Activated naive CD4-positive, alpha-beta T cell treated with anti-CD3 and anti-CD28 coated beads, Interleukin-2, amount 10 ng/mL, durations not matched to agents 7 days and 5 days (primary cell): ENCODE measurements around the gene FCER2.

Source experiments
- CTCF ChIA-PET: fragments of 350-600 bp; sonication (Branson Sonifier 250); formaldehyde crosslinking; loops from one replicate; lab custom pipeline; 2021; ENCODE audit warnings: antibody characterized with exemption; lab: Charles Lee
- DNase-seq: peaks from one replicate; pipeline ENCODE4 v3.0.0-alpha.2; 2020
- H3K27ac Mint-ChIP-seq: one replicate; pipeline ENCODE4 v1.8.0; 2021; ENCODE audit warnings: mild to moderate bottlenecking, moderate library complexity, mixed read lengths
- H3K27me3 Mint-ChIP-seq: one replicate; pipeline ENCODE4 v1.8.0; 2021; ENCODE audit warnings: mild to moderate bottlenecking, mixed read lengths
- H3K36me3 Mint-ChIP-seq: one replicate; pipeline ENCODE4 v1.8.0; 2021; ENCODE audit warnings: mixed read lengths
- H3K4me1 Mint-ChIP-seq: one replicate; pipeline ENCODE4 v1.8.0; 2021; ENCODE audit warnings: mixed read lengths
- H3K4me3 Mint-ChIP-seq: one replicate; pipeline ENCODE4 v1.8.0; 2021; ENCODE audit warnings: mild to moderate bottlenecking, moderate library complexity, mixed read lengths
- H3K9me3 Mint-ChIP-seq: one replicate; pipeline ENCODE4 v1.8.0; 2021; ENCODE audit warnings: mixed read lengths

The FCER2 gene

DNA sequence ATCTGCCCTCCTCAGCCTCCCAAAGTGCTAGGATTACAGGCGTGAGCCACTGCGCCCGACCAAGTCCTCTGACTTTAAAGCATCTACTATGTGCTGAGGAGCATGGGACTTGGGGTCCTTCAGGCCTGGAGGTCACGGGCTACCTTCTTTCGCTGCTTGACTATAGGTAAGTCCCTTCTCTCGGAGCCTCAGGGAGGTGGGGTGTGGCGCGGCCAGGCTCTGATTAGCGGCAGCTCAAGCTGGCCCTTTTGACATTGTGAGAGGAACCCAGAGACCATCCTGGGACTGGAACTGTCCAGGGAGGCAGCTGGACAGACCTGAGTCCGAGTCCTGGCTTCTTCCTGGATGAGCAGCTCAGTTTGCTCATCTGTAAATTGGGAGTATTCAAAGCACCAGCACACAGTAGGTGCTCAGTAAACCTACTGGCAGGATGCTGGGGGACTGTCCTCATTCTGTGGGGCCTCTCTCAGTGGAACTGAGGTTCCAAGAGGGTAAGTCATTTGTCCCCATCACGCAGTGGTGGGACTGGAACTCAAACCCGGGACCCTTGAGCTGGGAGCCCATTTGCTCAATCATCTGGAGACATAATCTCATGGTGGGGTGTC lies 780 bp downstream of the FCER2 start:
- Mint-ChIP-seq H3K9me3 (no peaks in the 10 kb centered on the region), H3K4me3 (no peak overlapping the region), H3K4me1 (peaks cover 25% of the 10 kb centered on the region), H3K27ac (no peak overlapping the region), H3K27me3 (peaks cover 76% of the 10 kb centered on the region), H3K36me3 (no peaks in the 10 kb centered on the region)
- DNase-seq = no peak
- CTCF ChIA-PET = interaction anchor here (1.9 kb wide), 1 partner anchor 21 kb away, joined by 5 read pairs; the partner anchor contains the start of gene TRAPPC5

- Mint-ChIP-seq H3K27me3 (peaks cover 68% of the 10 kb centered on the region), H3K4me1 (peaks cover 10% of the 10 kb centered on the region), H3K9me3 (no peaks in the 10 kb centered on the region)
Observed at GRCh38 chr19:7699417-7700401, 2.2 kb downstream of the FCER2 start.

DNA sequence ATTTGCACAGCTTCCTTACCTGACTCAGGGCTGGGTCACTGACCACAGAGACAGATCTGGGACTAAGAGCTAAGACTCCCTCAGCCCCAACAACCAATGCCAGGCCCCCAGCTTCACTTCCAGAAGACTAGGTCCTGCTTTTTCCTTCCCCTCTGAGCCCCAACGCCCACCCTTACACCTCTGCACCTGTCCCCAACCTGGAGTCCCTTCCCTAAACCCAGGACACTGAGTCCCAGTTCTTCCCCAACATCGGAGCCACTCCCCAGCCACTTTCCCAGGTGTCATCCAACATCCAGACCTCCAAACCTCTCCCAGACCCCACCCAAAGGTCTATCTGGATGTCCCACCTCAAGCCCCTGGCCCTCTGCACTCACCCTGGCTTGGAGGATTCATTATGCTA lies 2.9 kb downstream of the FCER2 start:
- no peaks in the 10 kb centered on the region for H3K9me3 Mint-ChIP-seq
- no peaks in the 10 kb centered on the region for H3K36me3 Mint-ChIP-seq
- DNase-seq = no peak
- no peak overlapping the region for H3K4me3 Mint-ChIP-seq
- H3K4me1 Mint-ChIP-seq = peaks cover 3% of the 10 kb centered on the region
- H3K27me3 Mint-ChIP-seq = peaks cover 63% of the 10 kb centered on the region
- CTCF ChIA-PET = interaction anchor here (1.5 kb wide), 1 partner anchor 18 kb away, joined by 3 read pairs; the partner anchor contains the start of gene TRAPPC5
- H3K27ac Mint-ChIP-seq = no peak overlapping the region

More at GRCh38 chr19:7699417-7700401, 2.2 kb downstream of the FCER2 start:
- no peak for DNase-seq
- CTCF ChIA-PET = interaction anchor here (1.9 kb wide), 1 partner anchor 19 kb away, joined by 5 read pairs; the partner anchor contains the start of gene TRAPPC5
- H3K36me3 Mint-ChIP-seq = no peaks in the 10 kb centered on the region
- H3K27ac Mint-ChIP-seq = no peak overlapping the region
- H3K4me3 Mint-ChIP-seq = no peak overlapping the region

- Mint-ChIP-seq H3K9me3 (no peaks in the 10 kb centered on the region), H3K36me3 (no peaks in the 10 kb centered on the region), H3K4me3 (no peak overlapping the region), H3K4me1 (no peaks in the 10 kb centered on the region), H3K27me3 (peaks cover 59% of the 10 kb centered on the region), H3K27ac (no peak overlapping the region)
- no peak for DNase-seq
- CTCF ChIA-PET = interaction anchor here (1.5 kb wide), 1 partner anchor 18 kb away, joined by 3 read pairs; the partner anchor contains the start of gene TRAPPC5
Observed at GRCh38 chr19:7698583-7698982, 3.3 kb downstream of the FCER2 start.

- peaks cover 52% of the 10 kb centered on the region for H3K27me3 Mint-ChIP-seq
- H3K4me3 Mint-ChIP-seq = no peak overlapping the region
- no peak for DNase-seq
- no peak overlapping the region for H3K27ac Mint-ChIP-seq
- H3K4me1 Mint-ChIP-seq = no peaks in the 10 kb centered on the region
- CTCF ChIA-PET = interaction anchor here (1.5 kb wide), 1 partner anchor 17 kb away, joined by 3 read pairs; the partner anchor contains the start of gene TRAPPC5
- H3K36me3 Mint-ChIP-seq = no peaks in the 10 kb centered on the region
- no peaks in the 10 kb centered on the region for H3K9me3 Mint-ChIP-seq
Observed at GRCh38 chr19:7697721-7698287, 4.1 kb downstream of the FCER2 start.

GRCh38 chr19:7694499-7694898 lies 7.4 kb downstream of the FCER2 start:
- H3K4me3 Mint-ChIP-seq = no peak overlapping the region
- H3K27ac Mint-ChIP-seq = no peak overlapping the region
- H3K36me3 Mint-ChIP-seq = no peaks in the 10 kb centered on the region
- no peaks in the 10 kb centered on the region for H3K4me1 Mint-ChIP-seq
- H3K27me3 Mint-ChIP-seq = peaks cover 27% of the 10 kb centered on the region
- CTCF ChIA-PET = interaction anchor here (0.6 kb wide), 1 partner anchor 197 kb away, joined by 3 read pairs; no protein-coding TSS in a partner anchor
- DNase-seq = no peak
- H3K9me3 Mint-ChIP-seq = no peaks in the 10 kb centered on the region

DNA sequence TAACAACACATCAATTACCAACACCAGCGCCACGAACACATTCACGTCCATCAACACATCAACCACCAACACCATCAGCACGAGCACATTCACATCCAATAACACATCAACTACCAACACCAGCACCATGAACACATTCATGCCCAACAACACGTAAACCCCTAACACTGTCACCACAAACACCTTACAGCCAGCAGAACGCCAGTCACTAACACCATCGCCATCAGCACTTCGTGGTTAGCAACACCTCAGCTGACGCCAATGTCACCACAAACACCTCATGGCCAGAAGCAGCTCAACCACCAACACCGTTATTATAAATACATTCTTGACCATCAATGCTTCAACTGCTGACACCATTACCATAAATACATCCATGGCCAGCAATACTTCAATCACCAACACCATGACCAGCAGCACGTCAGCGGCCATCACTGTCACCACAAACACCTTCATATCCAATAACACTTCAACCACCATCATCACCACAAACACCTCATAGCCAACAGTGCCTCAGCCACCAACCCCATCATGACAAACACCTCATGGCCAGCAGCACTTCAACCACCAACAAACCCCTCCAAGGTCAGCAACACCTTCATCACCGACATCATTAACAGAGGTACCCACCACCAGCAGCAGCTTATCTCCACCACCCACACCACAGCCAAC lies 9.4 kb downstream of the FCER2 start:
- no peaks in the 10 kb centered on the region for H3K36me3 Mint-ChIP-seq
- H3K4me1 Mint-ChIP-seq = no peaks in the 10 kb centered on the region
- no peak for DNase-seq
- H3K4me3 Mint-ChIP-seq = no peak overlapping the region
- peaks cover 15% of the 10 kb centered on the region for H3K27me3 Mint-ChIP-seq
- CTCF ChIA-PET = no interaction called here
- H3K9me3 Mint-ChIP-seq = no peaks in the 10 kb centered on the region
- no peak overlapping the region for H3K27ac Mint-ChIP-seq

- CTCF ChIA-PET = no interaction called here
- no peak overlapping the region for H3K4me3 Mint-ChIP-seq
- H3K27me3 Mint-ChIP-seq = peaks cover 5% of the 10 kb centered on the region
- H3K36me3 Mint-ChIP-seq = no peaks in the 10 kb centered on the region
- H3K4me1 Mint-ChIP-seq = no peaks in the 10 kb centered on the region
- no peak for DNase-seq
- no peaks in the 10 kb centered on the region for H3K9me3 Mint-ChIP-seq
- no peak overlapping the region for H3K27ac Mint-ChIP-seq
Observed at GRCh38 chr19:7691497-7691896, 10.4 kb downstream of the FCER2 start.

DNA sequence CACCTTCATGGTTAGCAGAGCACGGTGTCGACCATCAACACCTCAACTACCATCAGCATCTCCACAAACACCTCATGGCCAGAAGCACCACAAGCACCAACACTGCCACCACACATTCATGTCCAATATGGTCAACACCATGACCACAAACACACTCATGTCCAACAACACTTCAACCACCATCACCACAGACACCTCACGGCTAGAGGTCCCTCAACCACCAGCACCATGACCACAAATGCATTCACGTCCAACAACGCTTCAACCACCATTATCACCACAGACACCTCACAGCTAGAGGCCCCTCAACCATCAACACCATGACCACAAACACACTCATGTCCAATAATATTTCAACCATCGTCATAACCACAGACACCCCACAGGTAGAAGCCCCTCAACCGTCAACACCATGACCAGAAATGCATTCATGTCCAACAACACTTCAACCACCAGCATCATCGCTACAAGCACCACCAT lies 11.1 kb downstream of the FCER2 start:
- DNase-seq = no peak
- Mint-ChIP-seq H3K27me3 (peaks cover 4% of the 10 kb centered on the region), H3K9me3 (no peaks in the 10 kb centered on the region), H3K27ac (no peak overlapping the region), H3K36me3 (no peaks in the 10 kb centered on the region), H3K4me3 (no peak overlapping the region), H3K4me1 (no peaks in the 10 kb centered on the region)
- CTCF ChIA-PET = interaction anchor here (1.3 kb wide), 1 partner anchor 10 kb away, joined by 4 read pairs; the partner anchor contains the start of gene TRAPPC5

- CTCF ChIA-PET = no interaction called here
- DNase-seq = no peak
- Mint-ChIP-seq H3K27ac (no peak overlapping the region), H3K9me3 (no peaks in the 10 kb centered on the region), H3K27me3 (peaks cover 4% of the 10 kb centered on the region), H3K36me3 (no peaks in the 10 kb centered on the region), H3K4me1 (no peaks in the 10 kb centered on the region), H3K4me3 (no peak overlapping the region)
Observed at GRCh38 chr19:7689165-7689564, 12.8 kb downstream of the FCER2 start.

DNA sequence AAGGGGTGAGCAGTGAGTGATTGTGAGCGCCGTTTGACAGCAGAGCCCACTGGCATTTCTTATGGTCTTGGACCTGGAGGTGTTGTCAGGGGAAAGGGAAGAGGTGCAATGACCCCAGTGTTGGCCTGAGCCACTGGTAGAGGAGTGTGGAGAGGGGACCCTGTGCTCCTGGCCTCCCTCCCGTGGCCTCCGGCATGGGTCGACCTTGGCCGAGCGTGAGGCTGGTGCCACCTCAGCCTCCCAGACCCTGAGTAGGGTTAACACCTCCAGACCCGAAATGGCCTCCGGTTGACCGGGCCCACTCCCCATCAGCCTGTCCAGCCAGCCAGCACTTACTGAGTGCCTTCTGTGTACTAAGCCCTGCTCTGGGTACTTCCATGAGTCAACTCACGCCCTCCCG lies 14.8 kb downstream of the FCER2 start:
- Mint-ChIP-seq H3K27ac (no peak overlapping the region), H3K4me1 (no peaks in the 10 kb centered on the region), H3K27me3 (peaks cover 4% of the 10 kb centered on the region), H3K9me3 (no peaks in the 10 kb centered on the region), H3K4me3 (no peak overlapping the region), H3K36me3 (peaks cover 9% of the 10 kb centered on the region)
- CTCF ChIA-PET = no interaction called here
- no peak for DNase-seq

- no peak overlapping the region for H3K4me3 Mint-ChIP-seq
- H3K27ac Mint-ChIP-seq = no peak overlapping the region
- CTCF ChIA-PET = no interaction called here
- H3K4me1 Mint-ChIP-seq = peaks cover 6% of the 10 kb centered on the region
- DNase-seq = no peak
- H3K27me3 Mint-ChIP-seq = peaks cover 4% of the 10 kb centered on the region
- H3K36me3 Mint-ChIP-seq = peaks cover 11% of the 10 kb centered on the region
- H3K9me3 Mint-ChIP-seq = no peaks in the 10 kb centered on the region
Observed at GRCh38 chr19:7685546-7686445, 16.1 kb downstream of the FCER2 start.
